ENCODE data around the gene MS4A18. TPM values are rescaled to one million over a fixed set of nuclear protein-coding genes. Genes with fewer than 3 reads are reported as not detected.

MS4A18 gene
- total RNA-seq, result not detected in 2 replicates

DNA sequence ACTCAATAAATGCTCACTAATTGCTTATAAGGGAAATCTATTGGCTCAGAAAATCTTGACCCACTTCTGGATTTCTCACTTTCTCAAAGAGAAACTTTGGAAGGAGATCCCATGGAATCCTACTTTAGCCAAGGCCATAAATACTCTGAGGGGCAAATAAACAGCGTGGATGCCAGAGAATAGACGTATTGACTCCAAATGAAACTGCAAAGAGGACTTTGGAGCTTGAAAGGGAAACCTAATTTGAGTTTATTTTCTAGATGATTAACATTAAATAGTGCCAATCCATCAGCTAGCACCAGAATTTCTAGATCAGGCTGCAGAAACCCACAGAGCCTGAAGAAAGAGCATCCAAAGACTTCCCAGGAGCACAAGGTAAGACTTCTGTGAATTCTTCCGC lies at the start of gene MS4A18:
TSS of gene MS4A18 (plus strand) at position 301 of the 400 bp plus-strand sequence.

DNA sequence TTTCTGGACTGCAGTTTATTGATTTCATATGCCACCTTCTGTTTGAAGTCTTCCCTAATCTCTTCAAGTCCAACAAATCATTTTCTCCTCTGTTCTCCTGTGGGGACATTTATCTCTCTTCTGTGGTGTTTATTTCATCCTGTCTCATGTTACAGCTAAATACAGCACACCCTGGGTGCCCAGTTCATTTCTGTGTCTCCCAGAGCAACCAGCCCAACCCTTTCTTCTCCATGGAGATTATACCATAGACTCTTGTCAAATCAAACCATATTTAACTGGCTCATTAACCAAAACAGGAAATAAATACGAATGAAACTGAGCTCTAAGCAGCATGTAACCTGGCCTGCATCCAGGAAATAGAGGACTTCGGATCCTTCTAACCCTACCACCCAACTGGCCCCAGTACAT lies 25.2 kb upstream of the MS4A18 start, which contains the start of gene MS4A8:
TSS of gene MS4A8 (plus strand) at position 329 of the 408 bp plus-strand sequence. CDS start 1,249 bp downstream, outside the sequence.

DNA sequence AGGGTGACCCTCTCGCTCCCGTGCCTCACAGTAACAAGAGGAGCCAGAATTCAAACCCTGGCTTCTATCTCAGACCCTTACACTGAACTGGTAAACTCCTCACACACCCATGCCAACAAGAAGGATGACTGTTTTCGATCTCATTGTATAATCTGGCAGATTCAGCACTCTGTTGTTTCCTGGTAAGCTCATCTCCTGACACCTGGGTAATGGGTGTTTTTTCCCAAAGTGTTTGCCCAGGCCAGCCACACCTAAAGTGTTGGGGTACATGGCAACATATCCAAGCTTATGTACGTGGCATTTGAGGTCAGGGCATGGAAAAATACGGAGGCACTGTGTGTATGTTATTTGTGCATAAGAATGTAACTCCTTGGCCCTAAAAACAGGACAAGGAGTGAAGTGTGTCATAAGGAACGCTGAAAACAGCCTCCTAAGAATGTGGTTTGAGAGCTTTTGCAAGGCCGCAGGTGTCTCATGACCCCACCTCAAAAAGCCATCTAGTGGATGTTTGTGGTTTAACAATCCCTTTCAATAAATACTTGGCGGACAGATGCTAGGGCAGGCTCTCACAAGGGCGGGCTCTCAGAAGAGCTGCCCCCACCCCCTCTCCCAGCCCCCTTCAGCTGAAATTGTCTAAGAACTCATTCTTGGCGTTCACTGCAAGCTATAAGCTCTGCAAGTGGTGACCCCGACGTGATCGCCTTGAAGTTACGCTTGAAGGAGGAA lies 31.9 kb downstream of the MS4A18 start, which contains the start of gene MS4A15:
TSS of gene MS4A15 (plus strand) at position 561 of the 726 bp plus-strand sequence. CDS start 6,867 bp downstream, outside the sequence.

DNA sequence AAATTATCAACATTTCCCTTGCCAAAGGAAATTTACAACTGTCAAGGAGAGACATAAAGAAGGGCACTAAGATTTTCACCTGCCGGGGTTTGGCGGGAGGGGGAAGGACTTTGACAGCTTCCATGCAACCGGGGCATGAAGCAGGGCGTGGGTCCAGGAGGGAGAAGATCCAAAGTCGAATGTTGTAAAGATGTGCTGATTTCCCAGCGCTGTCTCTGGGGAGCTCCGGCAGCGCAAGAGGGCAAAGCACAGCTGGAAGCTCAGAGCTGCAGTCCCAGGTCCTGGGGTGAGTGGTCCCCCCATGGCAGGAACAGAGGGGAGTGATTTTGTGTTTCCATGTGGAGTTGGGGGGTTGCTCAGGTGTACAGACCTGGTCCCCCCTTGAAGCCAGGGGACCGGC lies 60.6 kb downstream of the MS4A18 start, which contains the start of gene MS4A10:
TSS of gene MS4A10 (plus strand) at position 198 of the 400 bp plus-strand sequence. CDS start 5,003 bp downstream, outside the sequence.

Other genes with a start within 250 kb of the MS4A18 start
- gene MS4A12, start 231.9 kb upstream of the MS4A18 start, total RNA-seq, result not detected in 2 replicates
- not detected in 2 replicates for gene MS4A13, start 209.3 kb upstream of the MS4A18 start, total RNA-seq
- gene MS4A8, start 25.1 kb upstream of the MS4A18 start, total RNA-seq, result not detected in 2 replicates
- not detected in 2 replicates for gene MS4A15, start 32.1 kb downstream of the MS4A18 start, total RNA-seq
- not detected in 2 replicates for gene MS4A10, start 60.6 kb downstream of the MS4A18 start, total RNA-seq
- 13.9 and 16.2 TPM in 2 replicates for gene CCDC86, start 117.4 kb downstream of the MS4A18 start, total RNA-seq
- under 0.01 TPM in 1 of 2 replicates, not detected in the other for gene PTGDR2, start 131.2 kb downstream of the MS4A18 start, total RNA-seq
- not detected in 2 replicates for gene ZP1, start 142.8 kb downstream of the MS4A18 start, total RNA-seq
- 50.1 and 72.1 TPM in 2 replicates for gene PRPF19, start 181.9 kb downstream of the MS4A18 start, total RNA-seq
- gene TMEM109, start 189.4 kb downstream of the MS4A18 start, total RNA-seq, result 60.6 and 62.5 TPM in 2 replicates
- 74.9 and 87.1 TPM in 2 replicates for gene TMEM132A, start 199.7 kb downstream of the MS4A18 start, total RNA-seq
- gene SLC15A3, start 227.5 kb downstream of the MS4A18 start, total RNA-seq, result 2.6 and 8.7 TPM in 2 replicates
- not detected in 2 replicates for gene CD6, start 247.0 kb downstream of the MS4A18 start, total RNA-seq

All from endothelial cell of coronary artery (primary cell).